Coronary artery (tissue), 2 donors: Measurements from ENCODE around the gene PLB1.

Source experiments
- DNase-seq: peaks from one replicate; pipeline ENCODE4 v3.0.0-alpha.2; 2017; ENCODE audit warnings: low spot score
- H3K27ac ChIP-seq, 2 donors: fragments of 200-600 bp; sonication (generic); one replicate each; pipeline ENCODE4 v1.5.1; 2016 to 2019
- H3K4me3 ChIP-seq: fragments of 200-600 bp; sonication (generic); 2 replicates; pipeline ENCODE4 v1.5.1; 2016; ENCODE audit warnings: mild to moderate bottlenecking, moderate library complexity
- CTCF ChIP-seq: fragments of 200-600 bp; sonication (generic); IDR thresholded peaks from one replicate; pipeline ENCODE4 v1.5.1; 2019; ENCODE audit warnings: antibody characterized with exemption

The PLB1 gene

GRCh38 chr2:28670856-28671255, 175.0 kb downstream of the PLB1 start:
- no peak for DNase-seq
- Histone ChIP-seq H3K27ac (no peak overlapping the region), H3K4me3 (no peak overlapping the region)
- no peak for TF ChIP-seq CTCF

GRCh38 chr2:28673338-28673737, 177.5 kb downstream of the PLB1 start:
- Histone ChIP-seq H3K4me3 (no peak overlapping the region), H3K27ac (no peak overlapping the region)
- DNase-seq = no peak
- no peak for TF ChIP-seq CTCF

- H3K4me3 ChIP-seq = no peak overlapping the region
- peak overlapping the region; percentile 36 to 59 for H3K27ac ChIP-seq
- DNase-seq = no peak
- TF ChIP-seq CTCF = no peak
Measured at GRCh38 chr2:28674062-28674712, 178.3 kb downstream of the PLB1 start.

- TF ChIP-seq CTCF = no peak
- peak overlapping the region; percentile 36 to 59 for H3K27ac ChIP-seq
- no peak overlapping the region for H3K4me3 ChIP-seq
- no peak for DNase-seq
Measured at GRCh38 chr2:28674713-28675068, 178.8 kb downstream of the PLB1 start.

- no peak for DNase-seq
Measured at GRCh38 chr2:28676152-28676835, 180.4 kb downstream of the PLB1 start.

GRCh38 chr2:28678175-28678855, 182.5 kb downstream of the PLB1 start:
- DNase-seq = no peak
- TF ChIP-seq CTCF = no peak
- Histone ChIP-seq H3K27ac (no peak overlapping the region), H3K4me3 (no peak overlapping the region)

More at GRCh38 chr2:28676152-28676835, 180.4 kb downstream of the PLB1 start:
- no peak overlapping the region for H3K4me3 ChIP-seq
- no peak overlapping the region for H3K27ac ChIP-seq
- TF ChIP-seq CTCF = no peak
